HepG2 (cell line): ENCODE data around the gene AAMP. TPM values are rescaled to one million over a fixed set of nuclear protein-coding genes. Genes with fewer than 3 reads are reported as not detected.

Experiments
- ATF3 ChIP-seq: sonication (generic); formaldehyde crosslinking; IDR thresholded peaks from 2 replicates; pipeline ENCODE4 v1.4.0; 2020; ENCODE audit warnings: missing genetic modification reagents
- EEA1 ChIP-seq: sonication (generic); formaldehyde crosslinking; IDR thresholded peaks from 2 replicates; pipeline ENCODE4 v1.5.1; 2020; ENCODE audit warnings: mild to moderate bottlenecking, missing genetic modification reagents, borderline replicate concordance
- FOSL1 ChIP-seq: sonication (generic); formaldehyde crosslinking; IDR thresholded peaks from 2 replicates; pipeline ENCODE4 v1.9.0; 2021; ENCODE audit warnings: missing genetic modification reagents, borderline replicate concordance
- HOXA7 ChIP-seq: sonication (generic); formaldehyde crosslinking; IDR thresholded peaks from 2 replicates; pipeline ENCODE4 v1.8.1; 2022; ENCODE audit warnings: mild to moderate bottlenecking, missing genetic modification reagents, moderate library complexity
- KLF6 ChIP-seq: IDR thresholded peaks from 2 replicates; pipeline ENCODE4 v1.8.0; 2016; ENCODE audit warnings: missing biosample characterization, missing genetic modification reagents
- MAZ ChIP-seq, 2 experiments: sonication (generic) in 1 of 2; formaldehyde crosslinking in 1 of 2; IDR thresholded peaks; 2 replicates each; pipeline versions ENCODE4 v1.5.0 to v1.6.1; 2012 to 2020; ENCODE audit warnings: low read depth in 2 of 2, mild to moderate bottlenecking in 2 of 2, borderline replicate concordance in 1 of 2, improper control_type of control experiment in 1 of 2, low read length in 1 of 2, missing genetic modification reagents in 1 of 2, moderate library complexity in 1 of 2
- NR3C1 ChIP-seq: sonication (generic); formaldehyde crosslinking; IDR thresholded peaks from 2 replicates; pipeline ENCODE4 v1.4.0; 2020; ENCODE audit warnings: missing genetic modification reagents
- RAD51 ChIP-seq: fragments of 450-650 bp; IDR thresholded peaks from 2 replicates; pipeline ENCODE4 v1.6.1; 2016; ENCODE audit warnings: borderline replicate concordance
- SRY ChIP-seq: sonication (generic); formaldehyde crosslinking; IDR thresholded peaks from 2 replicates; pipeline ENCODE4 v1.8.0; 2022; ENCODE audit warnings: mild to moderate bottlenecking, missing genetic modification reagents
- ZFP91 ChIP-seq: sonication (generic); formaldehyde crosslinking; IDR thresholded peaks from 2 replicates; pipeline ENCODE4 v1.9.0; 2022; ENCODE audit warnings: missing genetic modification reagents, mild to moderate bottlenecking, borderline replicate concordance
- ZMAT5 ChIP-seq: sonication (generic); formaldehyde crosslinking; IDR thresholded peaks from 2 replicates; pipeline ENCODE4 v1.5.0; 2020; ENCODE audit warnings: mild to moderate bottlenecking, low read depth, missing genetic modification reagents, borderline replicate concordance
- ZMYM4 ChIP-seq: sonication (generic); formaldehyde crosslinking; IDR thresholded peaks from 2 replicates; pipeline ENCODE4 v1.8.1; 2023; ENCODE audit warnings: mild to moderate bottlenecking, missing genetic modification reagents
- ZNF207 ChIP-seq: fragments of 450-650 bp; IDR thresholded peaks from 2 replicates; pipeline ENCODE4 v1.6.1; 2016; ENCODE audit warnings: antibody characterized with exemption, borderline replicate concordance
- ZNF264 ChIP-seq: sonication (generic); formaldehyde crosslinking; IDR thresholded peaks from 2 replicates; pipeline ENCODE4 v1.4.0; 2020; ENCODE audit warnings: missing genetic modification reagents
- ZNF337 ChIP-seq: sonication (generic); formaldehyde crosslinking; IDR thresholded peaks from 2 replicates; pipeline ENCODE4 v1.5.1; 2020; ENCODE audit warnings: missing genetic modification reagents, low read depth, mild to moderate bottlenecking, borderline replicate concordance
- ZNF33B ChIP-seq: sonication (generic); formaldehyde crosslinking; IDR thresholded peaks from 2 replicates; pipeline ENCODE4 v1.5.1; 2020; ENCODE audit warnings: mild to moderate bottlenecking, missing genetic modification reagents
- ZNF34 ChIP-seq: sonication (generic); formaldehyde crosslinking; IDR thresholded peaks from 2 replicates; pipeline ENCODE4 v1.4.0; 2020; ENCODE audit warnings: mild to moderate bottlenecking, missing genetic modification reagents, borderline replicate concordance
- ZNF451 ChIP-seq: sonication (generic); formaldehyde crosslinking; IDR thresholded peaks from 2 replicates; pipeline ENCODE4 v1.5.0; 2020; ENCODE audit warnings: mild to moderate bottlenecking, missing genetic modification reagents
- ZNF484 ChIP-seq: sonication (generic); formaldehyde crosslinking; IDR thresholded peaks from 2 replicates; pipeline ENCODE4 v1.5.1; 2020; ENCODE audit warnings: mild to moderate bottlenecking, low read depth, missing genetic modification reagents, borderline replicate concordance
- ZNF547 ChIP-seq: sonication (generic); formaldehyde crosslinking; IDR thresholded peaks from 2 replicates; pipeline ENCODE4 v1.5.1; 2020; ENCODE audit warnings: mild to moderate bottlenecking, missing genetic modification reagents
- ZNF597 ChIP-seq: sonication (generic); formaldehyde crosslinking; IDR thresholded peaks from 2 replicates; pipeline ENCODE4 v1.5.0; 2020; ENCODE audit warnings: missing genetic modification reagents
- ZNF607 ChIP-seq: sonication (generic); formaldehyde crosslinking; IDR thresholded peaks from 2 replicates; pipeline ENCODE4 v1.5.1; 2020; ENCODE audit warnings: missing genetic modification reagents, mild to moderate bottlenecking, borderline replicate concordance
- ZNF660 ChIP-seq: sonication (generic); formaldehyde crosslinking; IDR thresholded peaks from 2 replicates; pipeline ENCODE4 v1.5.1; 2020; ENCODE audit warnings: mild to moderate bottlenecking, low read depth, missing genetic modification reagents, borderline replicate concordance
- ZNF768 ChIP-seq: sonication (generic); formaldehyde crosslinking; IDR thresholded peaks from 2 replicates; pipeline ENCODE4 v1.4.0; 2020; ENCODE audit warnings: missing genetic modification reagents
- ZNF784 ChIP-seq: sonication (generic); formaldehyde crosslinking; IDR thresholded peaks from 2 replicates; pipeline ENCODE4 v1.5.1; 2020; ENCODE audit warnings: missing genetic modification reagents, mild to moderate bottlenecking, borderline replicate concordance
- polyA plus RNA-seq, 8 experiments: library from polyadenylated mRNA; depleted of rRNA in 3 of 8; stranded (reverse) in 7 of 8; unstranded in 1 of 8; fragments of >200 nt; fragmentation: Illumina TruSeq in 4 of 8; extraction: Trizol in 4 of 8; gene quantifications; 2 replicates each; pipeline versions ENCODE4 v1.2.1 to v1.2.3, GENCODE V29; 2011 to 2016; ENCODE audit warnings: low read depth in 4 of 8, missing spikeins in 1 of 8, mixed read lengths in 1 of 8; ENCODE audit not compliant: insufficient read depth in 1 of 8
- total RNA-seq, 5 experiments: library from RNA; depleted of rRNA; stranded (reverse); fragments of >200 nt; fragmentation: Illumina TruSeq; extraction: Trizol; gene quantifications; 2 replicates each; pipeline ENCODE4 v1.2.3, GENCODE V29; 2016; ENCODE audit warnings: low read depth in 1 of 5

The AAMP gene
- total and polyA plus RNA-seq, 2 of the 13 experiments (the other 11 are each of a cell fraction or from before 2014, with no cell fraction given), result 110 to 186 TPM

GRCh38 chr2:218286570-218287459 lies 16.9 kb upstream of the AAMP start (continued):
- TF ChIP-seq ZNF597 (CRISPR knock-in tag) (no peak), ZNF547 (no peak; the same call in 1 of the 2 replicates), ZNF484 (CRISPR knock-in tag) (no peak), EEA1 (CRISPR knock-in tag) (no peak), ATF3 (CRISPR knock-in tag) (peak; percentile 64; the same call in 1 of the 2 replicates), ZNF34 (CRISPR knock-in tag) (no peak), ZFP91 (CRISPR knock-in tag) (peak; percentile 42; the same call in 1 of the 2 replicates), ZNF207 (no peak), FOSL1 (CRISPR knock-in tag) (no peak), HOXA7 (no peak), ZNF607 (0 out of 2 replicates have a peak, but pooled peaks have one; percentile 11), ZNF337 (CRISPR knock-in tag) (no peak), ZNF264 (CRISPR knock-in tag) (no peak), MAZ (IDR thresholded peaks at IDR 0.05; ENCODE audit: borderline replicate concordance, low read depth, low read length) (0 out of 2 replicates have a peak, but pooled peaks have one; percentile 26), MAZ (CRISPR knock-in tag; IDR thresholded peaks at IDR 0.05; ENCODE audit: low read depth) (no peak), NR3C1 (no peak), RAD51 (no peak), ZMAT5 (no peak), ZNF451 (CRISPR knock-in tag) (no peak), ZNF784 (CRISPR knock-in tag) (0 out of 2 replicates have a peak, but pooled peaks have one; percentile 52), ZMYM4 (CRISPR knock-in tag) (0 out of 2 replicates have a peak, but pooled peaks have one; percentile 34), ZNF33B (CRISPR knock-in tag) (no peak), ZNF660 (CRISPR knock-in tag) (no peak), SRY (CRISPR knock-in tag) (no peak), ZNF768 (CRISPR knock-in tag) (no peak), KLF6 (CRISPR knock-in tag) (no peak)
